PC-3 (cell line): ENCODE results near the gene SPSB1. TPM values are rescaled to one million over a fixed set of nuclear protein-coding genes. Genes with fewer than 3 reads are reported as not detected.

Source experiments
- ATAC-seq: fragments of 200-7000 bp; cut with Tn5 transposase; 2 replicates; pipeline ENCODE4 v1.9.1; 2020; ENCODE audit warnings: mild to moderate bottlenecking, moderate library complexity
- Bru-seq: library from RNA; stranded (reverse); fragments of 400-500 nt; gene quantifications from one replicate; lab custom pipeline; 2021; lab: Mats Ljungman, UMichigan
- BruChase-seq, 2 experiments: library from RNA; stranded (reverse); fragments of 400-500 nt; gene quantifications; one replicate each; lab custom pipeline; 2021; lab: Mats Ljungman, UMichigan
- BruUV-seq: library from RNA; stranded (reverse); fragments of 400-500 nt; replicated peaks from 2 replicates; lab custom pipeline; 2021; lab: Mats Ljungman, UMichigan
- CTCF ChIA-PET: fragments of 300-600 bp; sonication (Branson Sonifier 250); formaldehyde crosslinking; loops from one replicate; lab custom pipeline; 2022; ENCODE audit warnings: antibody characterized with exemption; lab: Charles Lee
- POLR2A ChIA-PET: fragments of 300-600 bp; sonication (Branson Sonifier 250); formaldehyde crosslinking; loops from one replicate; lab custom pipeline; 2022; ENCODE audit warnings: antibody characterized with exemption; ENCODE audit not compliant: unreplicated experiment; lab: Charles Lee
- DNase-seq: peaks from one replicate; pipeline ENCODE4 v3.0.0-alpha.2; 2015
- H2AFZ ChIP-seq: fragments of 300-600 bp; sonication (generic); 2 replicates; pipeline ENCODE4 v1.6.0; 2016; ENCODE audit warnings: antibody characterized with exemption, low read length
- H3F3A ChIP-seq: fragments of 300-600 bp; sonication (generic); one replicate; pipeline ENCODE4 v1.6.0; 2017; ENCODE audit warnings: antibody characterized with exemption, low read length, control low read depth, mild to moderate bottlenecking; ENCODE audit not compliant: unreplicated experiment
- H3K27ac ChIP-seq: fragments of 300-600 bp; sonication (generic); 2 replicates; pipeline ENCODE4 v1.5.1; 2016; ENCODE audit warnings: mild to moderate bottlenecking, low read length
- H3K27me3 ChIP-seq: fragments of 300-600 bp; sonication (generic); 2 replicates; pipeline ENCODE4 v1.6.1; 2016; ENCODE audit warnings: low read length, mixed read lengths
- H3K36me3 ChIP-seq: fragments of 300-600 bp; sonication (generic); 2 replicates; pipeline ENCODE4 v1.6.1; 2016; ENCODE audit warnings: low read depth, mixed run types, low read length, mixed read lengths
- H3K4me1 ChIP-seq: fragments of 300-600 bp; sonication (generic); 2 replicates; pipeline ENCODE4 v1.5.1; 2016; ENCODE audit warnings: low read length; ENCODE audit not compliant: insufficient read depth
- H3K4me2 ChIP-seq: fragments of 300-600 bp; sonication (generic); 2 replicates; pipeline ENCODE4 v1.6.0; 2016; ENCODE audit warnings: low read length
- H3K4me3 ChIP-seq: fragments of 300-600 bp; sonication (generic); 2 replicates; pipeline ENCODE4 v1.5.1; 2016; ENCODE audit warnings: mild to moderate bottlenecking, low read length, mixed read lengths
- H3K79me2 ChIP-seq: fragments of 300-600 bp; sonication (generic); 2 replicates; pipeline ENCODE4 v1.6.1; 2017; ENCODE audit warnings: low read length, mixed read lengths
- H3K9ac ChIP-seq: fragments of 300-600 bp; sonication (generic); 2 replicates; pipeline ENCODE4 v1.6.0; 2016; ENCODE audit warnings: mild to moderate bottlenecking, low read length
- H3K9me2 ChIP-seq: fragments of 300-600 bp; sonication (generic); replicated peaks from 2 replicates; pipeline ENCODE4 v1.6.1; 2016; ENCODE audit warnings: mixed run types, low read length, mixed read lengths
- H3K9me3 ChIP-seq: fragments of 300-600 bp; sonication (generic); 2 replicates; pipeline ENCODE4 v1.6.1; 2016; ENCODE audit warnings: low read length, mixed read lengths
- H4K20me1 ChIP-seq: fragments of 300-600 bp; sonication (generic); 2 replicates; pipeline ENCODE4 v1.6.1; 2016; ENCODE audit warnings: low read length, mixed read lengths
- CTCF ChIP-seq: fragments of 300-600 bp; sonication (generic); conservative IDR thresholded peaks from 2 replicates; pipeline ENCODE4 v1.5.1; 2017; ENCODE audit warnings: antibody characterized with exemption, low read depth, mild to moderate bottlenecking, low read length
- EZH2 ChIP-seq: fragments of 300-600 bp; sonication (generic); IDR thresholded peaks from one replicate; pipeline ENCODE4 v1.6.1; 2017; ENCODE audit warnings: antibody characterized with exemption, mild to moderate bottlenecking, low read length; ENCODE audit not compliant: unreplicated experiment
- EZH2phosphoT487 ChIP-seq: fragments of 300-600 bp; sonication (generic); IDR thresholded peaks from 2 replicates; pipeline ENCODE4 v1.6.1; 2018; ENCODE audit warnings: mild to moderate bottlenecking, antibody characterized with exemption, low read length, borderline replicate concordance
- intact Hi-C: fragments of 100-400 bp; cut with micrococcal nuclease; formaldehyde crosslinking; loops from 2 replicates; pipeline ENCODE4 v1.9.0; 2023
- long read RNA-seq: library from polyadenylated mRNA; unstranded; transcript quantifications from one replicate; pipeline ENCODE4 v2.0.0, GENCODE V29; 2021; ENCODE audit not compliant: unreplicated experiment
- total RNA-seq: library from RNA; depleted of rRNA; stranded (reverse); fragments of >200 nt; gene quantifications from 2 replicates; pipeline ENCODE4 v1.2.3, GENCODE V29; 2014; rRNA removed

Gene SPSB1
- total RNA-seq (18.1 and 32.9 TPM in 2 replicates), Bru-seq, nascent RNA (percentile 72 among the genes with signal in this experiment), BruChase-seq, experiment 1, labeled RNA remaining after a 6-hour chase (percentile 69 among the genes with signal in this experiment), BruChase-seq, experiment 2, labeled RNA remaining after a 2-hour chase (percentile 71 among the genes with signal in this experiment)
- long read RNA-seq, transcript SPSB1-203 (2 exons, 1,007 nt): minor isoform, 5 of 35 reads
- long read RNA-seq, transcript SPSB1-201 (3 exons, 3,120 nt): major isoform, 25 of 35 reads
- long read RNA-seq, partial matches to known transcripts: 0 of 35 reads
- long read RNA-seq, other reads (novel, unspliced or antisense): 5 of 35 reads

GRCh38 chr1:9292361-9293240, at the start of gene SPSB1:
Gene SPSB1, plus strand, starts transcription at chr1:9292894. Its CDS starts 62,998 bp downstream, at chr1:9355892.
- ChIA-PET POLR2A (interaction anchor here (0.5 to 0.6 kb wide), 2 partner anchors 156 to 163 kb away, joined by 4 read pairs; no protein-coding TSS in a partner anchor), CTCF (interaction anchor here (0.9 kb wide), 1 partner anchor 26 kb away, joined by 3 read pairs; no protein-coding TSS in a partner anchor)
- Histone ChIP-seq H3K4me1 (peaks cover 41% of the 10 kb centered on the region), H3K4me3 (peak within 1 kb of the TSS; percentile 95), H3K79me2 (peaks cover 43% of the 10 kb centered on the region), H3K9me3 (no peaks in the 10 kb centered on the region), H3K4me2 (peak within 1 kb of the TSS; percentile 96), H3F3A (peaks cover 4% of the 10 kb centered on the region), H3K9ac (peak within 1 kb of the TSS; percentile 77), H3K9me2 (no peaks in the 10 kb centered on the region), H2AFZ (peak within 1 kb of the TSS; percentile 46), H3K36me3 (peaks cover 4% of the 10 kb centered on the region), H3K27me3 (no peaks in the 10 kb centered on the region), H3K27ac (peak within 1 kb of the TSS; percentile 85), H4K20me1 (peaks cover 9% of the 10 kb centered on the region; the same call in 1 of the 2 replicates)
- BruUV-seq: no TSS peak
- DNase-seq (peak; percentile 78), ATAC-seq (peak; percentile 42)
- intact Hi-C loops: loop anchor here (5.0 kb wide), 4 partner anchors 120 to 280 kb away; no protein-coding TSS in a partner anchor
- no peak for TF ChIP-seq EZH2
- TF ChIP-seq CTCF: no peak

- ATAC-seq (no peak), DNase-seq (no peak)
- Histone ChIP-seq H3K4me3 (no peak overlapping the region), H3F3A (no peaks in the 10 kb centered on the region), H3K36me3 (no peaks in the 10 kb centered on the region), H3K9me3 (no peaks in the 10 kb centered on the region), H2AFZ (no peak overlapping the region), H3K9ac (no peak overlapping the region), H3K4me1 (no peaks in the 10 kb centered on the region), H4K20me1 (no peaks in the 10 kb centered on the region), H3K9me2 (no peaks in the 10 kb centered on the region), H3K27me3 (no peaks in the 10 kb centered on the region), H3K27ac (no peak overlapping the region), H3K79me2 (no peaks in the 10 kb centered on the region), H3K4me2 (no peak overlapping the region)
- ChIA-PET POLR2A (no interaction called here), CTCF (interaction anchor here (0.6 kb wide), 1 partner anchor 46 kb away, joined by 4 read pairs; no protein-coding TSS in a partner anchor)
- BruUV-seq: no TSS peak
- intact Hi-C loops: no loop called here
- no peak for TF ChIP-seq EZH2phosphoT487
- TF ChIP-seq EZH2: no peak
- TF ChIP-seq CTCF: no peak
These were observed 49.5 kb upstream of the SPSB1 start for GRCh38 chr1:9243066-9243739.
